Kasumi-1 (cell line): ENCODE measurements around the gene CSNK1E.

ENCODE experiments used
- DNase-seq, 2 experiments: peaks; one replicate each; lab custom pipeline; 2025; lab: John Stamatoyannopoulos, UW

Gene CSNK1E

DNA sequence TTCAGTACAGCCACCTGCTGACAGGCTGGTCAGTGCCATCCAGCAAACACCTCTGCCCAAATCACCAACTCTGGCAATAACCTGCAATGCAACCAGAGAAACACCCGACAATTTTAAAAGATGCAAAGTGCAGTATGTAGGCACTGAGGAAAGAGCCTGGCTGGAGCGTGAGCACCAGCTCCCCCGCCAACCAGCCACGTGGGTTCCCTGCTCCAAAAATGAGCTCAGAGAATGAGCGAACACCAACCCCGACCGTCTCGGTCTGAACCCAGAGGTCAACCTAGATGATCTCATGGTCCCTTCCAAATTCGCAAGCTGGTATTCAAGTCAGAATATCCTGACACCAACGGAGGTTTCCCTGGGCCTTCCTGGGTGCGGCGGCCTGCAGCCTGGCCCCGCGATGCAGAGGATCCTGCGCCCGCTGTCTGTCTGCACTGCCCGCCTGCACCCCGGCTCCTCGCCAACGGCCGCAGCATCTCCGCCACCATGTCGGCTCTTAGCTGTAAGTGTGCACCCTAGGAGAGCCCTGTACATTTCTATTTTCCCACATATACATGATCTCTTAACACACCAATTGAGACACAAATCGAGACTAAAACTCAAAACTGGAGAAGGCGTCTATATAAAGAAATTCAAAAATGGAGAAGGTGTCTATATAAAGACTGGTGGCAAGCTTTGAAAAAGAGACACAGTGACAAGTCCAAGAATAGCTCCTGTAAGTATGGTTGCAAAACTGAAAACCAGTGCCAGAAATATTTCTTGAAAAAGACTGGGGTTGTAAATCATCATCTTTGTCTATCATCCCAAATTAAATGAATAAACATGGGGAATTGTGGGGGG is 67.2 kb downstream of the CSNK1E start:
- DNase-seq: no peak

DNA sequence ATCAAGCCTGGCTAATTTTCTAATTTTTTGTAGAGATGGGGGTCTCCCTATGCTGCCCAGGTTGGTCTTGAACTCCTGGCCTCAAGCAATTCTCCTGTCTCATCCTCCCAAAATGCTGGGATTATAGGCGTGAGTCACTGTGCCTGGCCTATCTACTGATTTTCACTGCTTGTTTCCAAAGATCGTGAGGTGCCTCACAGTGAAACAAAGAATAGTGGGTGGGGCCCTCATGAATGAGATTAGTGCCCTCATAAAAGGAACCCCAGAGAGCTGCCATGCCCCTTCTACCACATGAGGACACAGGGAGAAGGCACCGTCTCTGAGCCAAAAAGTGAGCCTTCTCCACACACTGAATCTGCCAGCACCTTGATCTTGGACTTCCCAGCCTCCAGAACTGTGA is 67.9 kb downstream of the CSNK1E start:
- no peak for DNase-seq

DNA sequence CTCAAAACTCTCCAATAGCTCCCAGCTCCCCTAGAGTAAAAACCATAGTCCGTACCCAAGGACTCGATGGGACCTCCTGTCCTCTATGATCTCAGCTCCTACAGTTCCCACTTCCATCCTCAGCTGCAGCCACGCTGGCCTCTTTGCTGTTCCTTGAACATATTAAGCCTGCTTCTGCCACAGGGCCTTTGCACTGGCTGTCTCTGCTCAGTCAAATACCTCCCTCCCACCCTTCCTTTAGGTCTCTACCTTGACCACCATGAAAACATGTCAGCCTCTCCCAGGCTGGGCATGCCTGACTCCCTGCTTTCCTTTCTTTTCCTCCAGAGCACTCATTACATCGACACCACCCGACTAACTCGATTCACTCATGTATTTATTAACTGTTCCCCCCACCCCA is 69.0 kb downstream of the CSNK1E start:
- DNase-seq: no peak

DNA sequence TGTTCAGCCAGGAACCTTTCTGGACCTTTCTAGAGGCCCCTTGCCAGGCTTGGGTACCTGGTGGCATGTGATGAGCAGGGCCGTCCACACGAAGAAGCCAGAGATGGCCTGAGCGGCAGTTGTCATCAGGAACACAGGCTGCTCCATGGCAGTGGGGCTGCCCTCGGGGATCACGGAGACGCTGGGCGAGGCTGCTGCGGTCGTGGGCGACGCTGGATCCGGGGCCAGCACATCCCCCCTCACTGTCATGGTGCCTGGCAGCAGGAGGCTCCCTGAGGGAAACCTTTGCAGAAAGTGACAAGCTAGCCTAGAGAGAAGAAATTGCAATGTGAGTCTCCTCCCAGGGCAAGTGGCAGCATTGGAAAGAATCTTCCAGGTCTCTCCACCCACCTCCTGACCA is 69.5 kb downstream of the CSNK1E start:
- no peak for DNase-seq

DNA sequence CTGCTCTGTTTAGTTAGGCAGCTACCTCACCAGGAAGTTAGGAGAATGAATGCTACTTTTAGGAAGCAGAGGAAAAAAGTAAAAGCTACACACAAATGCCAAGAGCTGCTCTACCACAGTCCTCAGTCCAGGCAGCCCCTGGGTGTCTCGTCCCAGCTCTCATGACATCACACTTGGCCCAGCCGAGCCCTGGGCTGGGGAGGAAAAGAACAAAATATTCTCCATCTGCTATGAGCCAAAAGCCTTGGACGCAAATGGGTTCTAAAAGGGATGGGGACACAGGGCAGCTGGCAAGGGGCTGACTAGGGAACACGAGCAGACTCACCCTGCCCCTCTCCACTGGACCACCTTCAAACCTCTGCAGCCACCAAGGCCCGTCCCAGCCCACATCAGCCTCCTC is 70.5 kb downstream of the CSNK1E start:
- no peak for DNase-seq

DNA sequence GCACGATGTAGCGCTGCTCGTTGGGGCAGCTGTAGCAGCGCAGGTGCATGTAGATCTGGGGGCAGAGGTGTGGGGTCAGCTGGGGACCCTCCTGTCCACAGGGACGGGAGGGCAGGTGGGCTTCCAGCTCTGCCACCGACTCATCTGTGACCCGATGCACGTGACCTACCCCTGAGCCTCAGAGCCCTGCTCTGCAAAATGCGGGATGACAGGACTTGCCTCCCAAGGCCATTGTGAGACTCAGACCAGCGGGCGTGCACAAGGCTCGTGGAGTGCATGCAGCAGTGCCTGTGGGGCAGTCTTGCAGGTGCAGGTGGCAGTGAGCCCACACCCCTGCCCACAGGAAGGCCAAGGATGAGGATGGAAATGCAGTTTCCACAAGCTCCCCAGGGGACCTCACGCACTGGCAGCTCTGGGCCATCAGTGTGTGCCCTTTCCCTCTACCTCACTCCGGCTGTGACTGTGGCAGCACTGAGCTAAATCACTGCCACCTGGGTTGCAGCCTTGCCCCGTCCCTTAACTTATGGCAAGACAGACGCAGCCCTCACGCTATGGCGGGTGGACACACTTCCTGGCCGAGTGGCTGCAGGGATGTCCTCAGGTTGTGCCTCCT is 71.1 kb downstream of the CSNK1E start:
- no peak for DNase-seq

DNA sequence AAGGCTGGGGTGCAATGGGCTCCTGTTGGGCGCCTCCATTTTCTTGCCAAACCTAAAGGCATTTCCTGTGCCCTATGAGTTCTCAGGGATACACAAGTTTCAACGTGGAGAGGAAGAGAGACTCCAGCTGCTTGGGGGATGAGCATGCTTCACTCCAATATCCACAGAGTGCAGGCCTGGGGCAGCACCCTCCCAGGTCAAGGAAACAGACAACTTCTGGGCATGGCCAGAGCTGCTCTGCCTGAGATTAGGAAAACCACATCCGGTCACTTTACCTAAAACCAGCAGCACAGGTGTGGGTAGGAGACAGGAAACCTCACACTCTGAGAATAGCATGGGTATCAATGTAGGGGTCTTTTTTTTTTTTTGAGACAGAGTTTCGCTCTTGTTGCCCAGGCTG is 73.1 kb downstream of the CSNK1E start:
- DNase-seq: no peak

DNA sequence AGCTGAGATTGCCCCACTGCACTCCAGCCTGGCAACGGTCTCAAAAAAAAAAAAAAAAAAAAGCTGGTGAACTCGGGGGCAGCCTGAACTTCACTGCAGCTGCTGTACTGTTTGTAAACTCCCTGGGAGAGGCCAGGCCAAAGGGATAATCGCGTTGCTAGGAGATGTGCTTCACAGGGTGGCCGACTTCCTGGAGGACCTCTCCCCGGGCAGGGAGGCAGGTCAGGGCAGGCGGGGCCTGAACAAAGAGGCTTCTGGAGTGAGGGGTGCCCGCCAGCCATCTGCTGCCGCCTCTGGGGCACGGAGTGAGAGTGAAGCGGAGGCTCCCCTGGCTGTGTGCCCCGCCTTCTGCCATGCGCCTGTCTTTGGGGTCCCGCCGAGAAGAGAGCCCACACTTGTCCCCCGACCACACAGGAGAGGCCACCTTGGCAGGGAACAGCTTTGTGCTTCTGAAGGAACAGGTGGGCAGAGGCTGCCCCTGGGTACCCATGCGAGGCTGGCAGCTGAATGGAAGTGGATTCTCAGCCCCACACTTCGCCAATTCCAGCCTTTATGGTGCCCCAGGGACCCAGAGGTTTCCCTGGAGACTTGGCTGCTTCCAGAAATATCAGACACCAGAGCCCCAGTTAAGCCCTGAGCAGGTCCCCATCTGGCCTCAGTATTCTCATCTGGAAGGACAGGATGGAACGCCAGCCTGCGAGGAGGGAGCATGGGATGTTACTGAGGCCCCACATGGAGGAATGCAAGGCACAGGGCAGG is 74.0 kb downstream of the CSNK1E start:
- DNase-seq: no peak

DNA sequence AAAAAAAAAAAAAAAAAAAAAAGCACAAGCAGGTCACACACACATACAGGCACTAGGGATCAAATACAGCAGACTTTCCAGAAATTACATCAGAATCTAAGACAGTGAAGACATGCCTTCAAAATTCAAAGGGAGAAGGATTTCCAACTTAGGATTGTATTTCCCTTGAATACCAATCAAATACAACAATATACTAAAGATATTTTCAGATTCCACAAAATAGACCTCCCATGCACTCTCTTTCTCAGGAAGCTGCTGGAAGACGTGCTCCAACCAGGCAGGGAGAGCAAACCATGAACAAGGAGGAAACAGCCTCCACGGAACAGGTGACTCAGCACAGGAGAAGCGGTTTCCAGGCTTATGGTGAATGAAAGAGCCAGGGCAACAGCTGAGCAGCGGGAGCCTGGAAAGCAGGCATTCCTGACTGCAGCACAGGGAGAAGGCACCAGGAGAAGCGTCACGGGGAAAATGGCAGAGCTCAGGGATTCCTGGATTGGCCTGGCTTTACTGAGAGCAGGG is 76.4 kb downstream of the CSNK1E start:
- no peak for DNase-seq
